HEK293 (cell line): ENCODE results near the gene FAM118A.

Experiments used
- KLF10 ChIP-seq: fragments of 450-650 bp; IDR thresholded peaks from 2 replicates; pipeline ENCODE4 v1.5.1; 2018; ENCODE audit warnings: missing biosample characterization, mild to moderate bottlenecking, missing genetic modification characterization
- SCRT1 ChIP-seq: fragments of 450-650 bp; formaldehyde crosslinking; IDR thresholded peaks from 2 replicates; pipeline ENCODE4 v1.5.1; 2016; ENCODE audit warnings: missing biosample characterization, missing genetic modification characterization, borderline replicate concordance
- ZFP3 ChIP-seq: fragments of 450-650 bp; formaldehyde crosslinking; IDR thresholded peaks from 2 replicates; pipeline ENCODE4 v1.5.1; 2016; ENCODE audit warnings: low read depth, missing biosample characterization, missing genetic modification characterization
- ZNF121 ChIP-seq: fragments of 450-650 bp; formaldehyde crosslinking; IDR thresholded peaks from 2 replicates; pipeline ENCODE4 v1.5.1; 2016; ENCODE audit warnings: missing biosample characterization, missing genetic modification characterization
- ZNF138 ChIP-seq: fragments of 450-650 bp; formaldehyde crosslinking; IDR thresholded peaks from 2 replicates; pipeline ENCODE4 v1.5.1; 2016; ENCODE audit warnings: missing biosample characterization, missing genetic modification characterization, borderline replicate concordance
- ZNF18 ChIP-seq: fragments of 450-650 bp; formaldehyde crosslinking; IDR thresholded peaks from 2 replicates; pipeline ENCODE4 v1.5.1; 2016; ENCODE audit warnings: missing biosample characterization, missing genetic modification characterization
- ZNF214 ChIP-seq: fragments of 450-650 bp; formaldehyde crosslinking; IDR thresholded peaks from 2 replicates; pipeline ENCODE4 v1.5.1; 2017; ENCODE audit warnings: missing biosample characterization, mild to moderate bottlenecking, missing genetic modification characterization, borderline replicate concordance
- ZNF221 ChIP-seq: fragments of 450-650 bp; formaldehyde crosslinking; IDR thresholded peaks from 2 replicates; pipeline ENCODE4 v1.5.1; 2017; ENCODE audit warnings: missing biosample characterization, missing genetic modification characterization, borderline replicate concordance
- ZNF239 ChIP-seq: fragments of 450-650 bp; formaldehyde crosslinking; IDR thresholded peaks from 2 replicates; pipeline ENCODE4 v1.5.1; 2016; ENCODE audit warnings: missing biosample characterization, missing genetic modification characterization
- ZNF280C ChIP-seq: fragments of 450-650 bp; formaldehyde crosslinking; IDR thresholded peaks from 2 replicates; pipeline ENCODE4 v1.5.1; 2016; ENCODE audit warnings: missing biosample characterization, missing genetic modification characterization
- ZNF426 ChIP-seq: fragments of 450-650 bp; formaldehyde crosslinking; IDR thresholded peaks from 2 replicates; pipeline ENCODE4 v1.5.1; 2017; ENCODE audit warnings: missing biosample characterization, missing genetic modification characterization, mild to moderate bottlenecking, inconsistent platforms, moderate library complexity
- ZNF433 ChIP-seq: fragments of 450-650 bp; formaldehyde crosslinking; IDR thresholded peaks from 2 replicates; pipeline ENCODE4 v1.5.1; 2016; ENCODE audit warnings: missing biosample characterization, missing genetic modification characterization, low read depth
- ZNF501 ChIP-seq: fragments of 450-650 bp; formaldehyde crosslinking; IDR thresholded peaks from 2 replicates; pipeline ENCODE4 v1.5.1; 2016; ENCODE audit warnings: missing biosample characterization, missing genetic modification characterization
- ZNF548 ChIP-seq: fragments of 450-650 bp; formaldehyde crosslinking; IDR thresholded peaks from 2 replicates; pipeline ENCODE4 v1.5.1; 2016; ENCODE audit warnings: missing biosample characterization, missing genetic modification characterization
- ZNF571 ChIP-seq: fragments of 450-650 bp; formaldehyde crosslinking; IDR thresholded peaks from 2 replicates; pipeline ENCODE4 v1.5.0; 2017; ENCODE audit warnings: missing biosample characterization, missing genetic modification characterization
- ZNF629 ChIP-seq: fragments of 450-650 bp; formaldehyde crosslinking; IDR thresholded peaks from 2 replicates; pipeline ENCODE4 v1.5.1; 2017; ENCODE audit warnings: missing biosample characterization, missing genetic modification characterization
- ZNF707 ChIP-seq: fragments of 450-650 bp; formaldehyde crosslinking; IDR thresholded peaks from 2 replicates; pipeline ENCODE4 v1.5.1; 2016; ENCODE audit warnings: missing biosample characterization, missing genetic modification characterization
- ZNF785 ChIP-seq: fragments of 450-650 bp; formaldehyde crosslinking; IDR thresholded peaks from 2 replicates; pipeline ENCODE4 v1.5.1; 2016; ENCODE audit warnings: missing biosample characterization, missing genetic modification characterization
- ZNF830 ChIP-seq: fragments of 450-650 bp; IDR thresholded peaks from 2 replicates; pipeline ENCODE4 v1.5.0; 2018; ENCODE audit warnings: missing biosample characterization, missing genetic modification characterization, low read depth, mild to moderate bottlenecking, moderate library complexity
- TF ChIP-seq, protein P1 (sequence below): fragments of 450-650 bp; formaldehyde crosslinking; IDR thresholded peaks from 2 replicates; pipeline ENCODE4 v1.5.1; 2017; ENCODE audit warnings: missing biosample characterization, missing genetic modification characterization
- TF ChIP-seq, protein P2 (sequence below): fragments of 450-650 bp; formaldehyde crosslinking; optimal IDR thresholded peaks from 2 replicates; pipeline ENCODE3; 2016; ENCODE audit warnings: missing biosample characterization, mild to moderate bottlenecking, missing genetic modification characterization
- TF ChIP-seq, protein P3 (sequence below): fragments of 450-650 bp; formaldehyde crosslinking; IDR thresholded peaks from 2 replicates; pipeline ENCODE4 v1.5.1; 2016; ENCODE audit warnings: missing biosample characterization, missing genetic modification characterization, low read depth
- TF ChIP-seq, protein P4 (sequence below): fragments of 450-650 bp; formaldehyde crosslinking; IDR thresholded peaks from 2 replicates; pipeline ENCODE4 v1.5.1; 2016; ENCODE audit warnings: missing biosample characterization, missing genetic modification characterization, low read depth
- TF ChIP-seq, protein P5 (sequence below): fragments of 450-650 bp; formaldehyde crosslinking; IDR thresholded peaks from 2 replicates; pipeline ENCODE4 v1.5.1; 2016; ENCODE audit warnings: missing biosample characterization, missing genetic modification characterization

The FAM118A gene

DNA sequence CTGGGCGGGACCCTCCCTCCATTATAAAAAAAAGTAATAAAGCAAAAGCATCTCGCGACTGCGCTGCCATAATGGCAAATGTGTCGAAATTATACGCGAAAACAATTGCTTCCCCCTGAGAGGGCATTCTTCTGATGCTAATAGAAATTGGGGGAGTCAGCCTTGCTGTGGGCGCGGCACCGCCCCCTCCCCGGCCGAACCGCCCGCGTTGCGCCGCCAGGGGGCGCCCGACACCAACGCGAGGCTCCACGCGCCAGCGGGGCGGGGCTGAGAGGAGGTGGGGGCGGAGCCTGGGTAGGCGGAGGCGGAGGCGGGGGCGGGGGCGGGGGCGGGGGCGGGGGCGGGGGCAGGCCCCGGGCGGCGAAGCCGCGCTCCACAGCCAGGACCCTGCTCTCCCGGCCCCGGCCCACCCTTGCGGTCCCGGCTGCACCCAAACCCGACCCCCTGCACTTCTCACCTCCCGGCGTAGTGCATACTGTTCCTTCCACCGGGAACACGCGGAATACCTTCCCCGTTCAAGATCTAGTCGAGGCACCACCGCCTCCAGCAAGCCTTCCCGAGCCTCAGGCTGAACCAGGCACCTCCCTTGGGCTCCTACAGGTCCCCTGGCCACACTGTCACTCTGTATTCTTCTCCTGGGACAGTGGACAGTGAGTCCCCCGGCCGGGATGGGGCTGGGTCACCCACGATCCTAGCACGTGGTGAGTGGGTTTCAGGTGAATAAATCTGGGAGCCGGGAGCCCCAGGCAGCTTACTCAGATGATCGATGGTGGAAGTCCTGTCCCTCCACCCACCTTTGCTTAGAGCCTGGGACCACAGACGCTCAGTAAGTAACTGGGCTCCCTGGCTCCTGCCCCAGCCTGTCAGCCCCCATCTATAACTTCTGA is 40.5 kb upstream of the FAM118A start (continued):
- TF ChIP-seq, protein P1, sequence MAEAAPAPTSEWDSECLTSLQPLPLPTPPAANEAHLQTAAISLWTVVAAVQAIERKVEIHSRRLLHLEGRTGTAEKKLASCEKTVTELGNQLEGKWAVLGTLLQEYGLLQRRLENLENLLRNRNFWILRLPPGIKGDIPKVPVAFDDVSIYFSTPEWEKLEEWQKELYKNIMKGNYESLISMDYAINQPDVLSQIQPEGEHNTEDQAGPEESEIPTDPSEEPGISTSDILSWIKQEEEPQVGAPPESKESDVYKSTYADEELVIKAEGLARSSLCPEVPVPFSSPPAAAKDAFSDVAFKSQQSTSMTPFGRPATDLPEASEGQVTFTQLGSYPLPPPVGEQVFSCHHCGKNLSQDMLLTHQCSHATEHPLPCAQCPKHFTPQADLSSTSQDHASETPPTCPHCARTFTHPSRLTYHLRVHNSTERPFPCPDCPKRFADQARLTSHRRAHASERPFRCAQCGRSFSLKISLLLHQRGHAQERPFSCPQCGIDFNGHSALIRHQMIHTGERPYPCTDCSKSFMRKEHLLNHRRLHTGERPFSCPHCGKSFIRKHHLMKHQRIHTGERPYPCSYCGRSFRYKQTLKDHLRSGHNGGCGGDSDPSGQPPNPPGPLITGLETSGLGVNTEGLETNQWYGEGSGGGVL = no peak
- TF ChIP-seq ZNF571 (tag by site-specific recombination) (no peak), SCRT1 (tag by site-specific recombination) (peak; percentile 36; the same call in 1 of the 2 replicates), ZNF121 (tag by site-specific recombination) (no peak), ZNF239 (tag by site-specific recombination) (no peak), ZNF433 (no peak), ZNF426 (tag by site-specific recombination) (no peak), ZNF629 (no peak), ZFP3 (tag by site-specific recombination) (no peak), ZNF830 (tag by site-specific recombination) (no peak), ZNF707 (tag by site-specific recombination) (no peak), ZNF280C (no peak), ZNF18 (no peak), KLF10 (tag by site-specific recombination) (peak; percentile 80), ZNF548 (tag by site-specific recombination) (no peak), ZNF138 (tag by site-specific recombination) (no peak), ZNF501 (no peak), ZNF785 (tag by site-specific recombination) (no peak), ZNF214 (tag by site-specific recombination) (no peak), ZNF221 (tag by site-specific recombination) (no peak)
- TF ChIP-seq, protein P2, sequence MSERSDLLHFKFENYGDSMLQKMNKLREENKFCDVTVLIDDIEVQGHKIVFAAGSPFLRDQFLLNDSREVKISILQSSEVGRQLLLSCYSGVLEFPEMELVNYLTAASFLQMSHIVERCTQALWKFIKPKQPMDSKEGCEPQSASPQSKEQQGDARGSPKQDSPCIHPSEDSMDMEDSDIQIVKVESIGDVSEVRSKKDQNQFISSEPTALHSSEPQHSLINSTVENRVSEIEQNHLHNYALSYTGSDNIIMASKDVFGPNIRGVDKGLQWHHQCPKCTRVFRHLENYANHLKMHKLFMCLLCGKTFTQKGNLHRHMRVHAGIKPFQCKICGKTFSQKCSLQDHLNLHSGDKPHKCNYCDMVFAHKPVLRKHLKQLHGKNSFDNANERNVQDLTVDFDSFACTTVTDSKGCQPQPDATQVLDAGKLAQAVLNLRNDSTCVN (tag by site-specific recombination) = peak; percentile 49
- TF ChIP-seq, protein P3, sequence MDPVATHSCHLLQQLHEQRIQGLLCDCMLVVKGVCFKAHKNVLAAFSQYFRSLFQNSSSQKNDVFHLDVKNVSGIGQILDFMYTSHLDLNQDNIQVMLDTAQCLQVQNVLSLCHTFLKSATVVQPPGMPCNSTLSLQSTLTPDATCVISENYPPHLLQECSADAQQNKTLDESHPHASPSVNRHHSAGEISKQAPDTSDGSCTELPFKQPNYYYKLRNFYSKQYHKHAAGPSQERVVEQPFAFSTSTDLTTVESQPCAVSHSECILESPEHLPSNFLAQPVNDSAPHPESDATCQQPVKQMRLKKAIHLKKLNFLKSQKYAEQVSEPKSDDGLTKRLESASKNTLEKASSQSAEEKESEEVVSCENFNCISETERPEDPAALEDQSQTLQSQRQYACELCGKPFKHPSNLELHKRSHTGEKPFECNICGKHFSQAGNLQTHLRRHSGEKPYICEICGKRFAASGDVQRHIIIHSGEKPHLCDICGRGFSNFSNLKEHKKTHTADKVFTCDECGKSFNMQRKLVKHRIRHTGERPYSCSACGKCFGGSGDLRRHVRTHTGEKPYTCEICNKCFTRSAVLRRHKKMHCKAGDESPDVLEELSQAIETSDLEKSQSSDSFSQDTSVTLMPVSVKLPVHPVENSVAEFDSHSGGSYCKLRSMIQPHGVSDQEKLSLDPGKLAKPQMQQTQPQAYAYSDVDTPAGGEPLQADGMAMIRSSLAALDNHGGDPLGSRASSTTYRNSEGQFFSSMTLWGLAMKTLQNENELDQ = no peak
- TF ChIP-seq, protein P4, sequence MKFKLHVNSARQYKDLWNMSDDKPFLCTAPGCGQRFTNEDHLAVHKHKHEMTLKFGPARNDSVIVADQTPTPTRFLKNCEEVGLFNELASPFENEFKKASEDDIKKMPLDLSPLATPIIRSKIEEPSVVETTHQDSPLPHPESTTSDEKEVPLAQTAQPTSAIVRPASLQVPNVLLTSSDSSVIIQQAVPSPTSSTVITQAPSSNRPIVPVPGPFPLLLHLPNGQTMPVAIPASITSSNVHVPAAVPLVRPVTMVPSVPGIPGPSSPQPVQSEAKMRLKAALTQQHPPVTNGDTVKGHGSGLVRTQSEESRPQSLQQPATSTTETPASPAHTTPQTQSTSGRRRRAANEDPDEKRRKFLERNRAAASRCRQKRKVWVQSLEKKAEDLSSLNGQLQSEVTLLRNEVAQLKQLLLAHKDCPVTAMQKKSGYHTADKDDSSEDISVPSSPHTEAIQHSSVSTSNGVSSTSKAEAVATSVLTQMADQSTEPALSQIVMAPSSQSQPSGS (tag by site-specific recombination) = no peak
- TF ChIP-seq, protein P5, sequence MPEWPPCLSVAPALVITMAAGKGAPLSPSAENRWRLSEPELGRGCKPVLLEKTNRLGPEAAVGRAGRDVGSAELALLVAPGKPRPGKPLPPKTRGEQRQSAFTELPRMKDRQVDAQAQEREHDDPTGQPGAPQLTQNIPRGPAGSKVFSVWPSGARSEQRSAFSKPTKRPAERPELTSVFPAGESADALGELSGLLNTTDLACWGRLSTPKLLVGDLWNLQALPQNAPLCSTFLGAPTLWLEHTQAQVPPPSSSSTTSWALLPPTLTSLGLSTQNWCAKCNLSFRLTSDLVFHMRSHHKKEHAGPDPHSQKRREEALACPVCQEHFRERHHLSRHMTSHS (tag by site-specific recombination) = no peak
